ENCODE measurements around the gene PTPRH. TPM values are rescaled to one million over a fixed set of nuclear protein-coding genes. Genes with fewer than 3 reads are reported as not detected.

The PTPRH gene
- polyA plus RNA-seq, 1 of the 3 experiments (the other 2 are of a cell fraction): 1.1 TPM

DNA sequence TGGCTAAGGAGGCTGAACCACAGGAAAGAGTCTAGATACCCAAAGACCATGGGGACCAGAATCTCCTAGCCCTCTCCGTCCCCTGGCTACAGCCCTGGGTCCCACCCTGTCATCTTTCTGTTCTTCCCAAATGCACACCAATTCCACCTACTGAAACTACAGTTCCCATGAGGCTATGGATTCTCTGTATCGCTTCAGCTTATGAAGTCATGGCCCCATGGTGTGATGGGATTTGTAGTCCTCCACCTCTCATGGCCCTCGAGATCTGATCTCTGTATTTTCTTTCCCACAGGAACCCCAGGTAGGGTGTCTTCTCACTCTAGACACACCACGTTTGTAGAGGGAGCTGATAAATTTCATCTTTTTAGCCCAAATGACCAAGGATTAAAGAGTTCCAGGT is 11.8 kb downstream of the PTPRH start:
- Histone ChIP-seq H3K9me3 (no peaks in the 10 kb centered on the region), H3K4me3 (ENCODE audit: low read depth in 2 of 2, low read length in 1 of 2) (no peak overlapping the region), H3K4me1 (ENCODE audit: control insufficient read depth in 1 of 2, insufficient read depth in 2 of 2, low read depth in 1 of 2, low read length in 1 of 2) (no peaks in the 10 kb centered on the region), H2AFZ (ENCODE audit: low read depth) (no peak overlapping the region), H3K79me2 (ENCODE audit: insufficient read depth) (no peaks in the 10 kb centered on the region), H3K36me3 (replicated peaks in 1 of 2; ENCODE audit: control insufficient read depth in 1 of 2, insufficient read depth in 2 of 2, low read length in 1 of 2) (no peaks in the 10 kb centered on the region), H3F3A (replicated peaks; ENCODE audit: insufficient read depth) (no peaks in the 10 kb centered on the region), H3K4me2 (no peak overlapping the region), H3K9ac (no peak overlapping the region), H3K27ac (ENCODE audit: low read depth in 2 of 2, low read length in 1 of 2) (no peak overlapping the region), H4K20me1 (ENCODE audit: insufficient read depth) (no peaks in the 10 kb centered on the region), H3K27me3 (ENCODE audit: insufficient read depth) (no peaks in the 10 kb centered on the region), H3K9me2 (no peaks in the 10 kb centered on the region)
- 44% methylated on average over 4 of the region's 4 CpGs for WGBS (ENCODE audit: low lambda C conversion rate)
- TF ChIP-seq YY1 (IDR thresholded peaks at IDR 0.05; ENCODE audit: low read depth) (no peak), NFIC (IDR thresholded peaks at IDR 0.05; ENCODE audit: borderline replicate concordance) (no peak), MXI1 (IDR thresholded peaks at IDR 0.05; ENCODE audit: low read depth, low read length) (no peak), RFX5 (IDR thresholded peaks at IDR 0.05; ENCODE audit: low read length) (no peak), REST (IDR thresholded peaks at IDR 0.05; ENCODE audit: low read depth, low read length) (no peak), FOXM1 (IDR thresholded peaks at IDR 0.05; ENCODE audit: low read depth) (no peak), TAF1 (IDR thresholded peaks at IDR 0.05; ENCODE audit: borderline replicate concordance, low read depth, low read length) (no peak), EP300 (IDR thresholded peaks at IDR 0.05; ENCODE audit: borderline replicate concordance in 1 of 2, low read depth in 1 of 2, low read length in 1 of 2) (no peak), CTCF (IDR thresholded peaks at IDR 0.05) (no peak), NRF1 (IDR thresholded peaks at IDR 0.05; ENCODE audit: low read depth, low read length) (no peak)
- TF ChIP-seq, protein P1, sequence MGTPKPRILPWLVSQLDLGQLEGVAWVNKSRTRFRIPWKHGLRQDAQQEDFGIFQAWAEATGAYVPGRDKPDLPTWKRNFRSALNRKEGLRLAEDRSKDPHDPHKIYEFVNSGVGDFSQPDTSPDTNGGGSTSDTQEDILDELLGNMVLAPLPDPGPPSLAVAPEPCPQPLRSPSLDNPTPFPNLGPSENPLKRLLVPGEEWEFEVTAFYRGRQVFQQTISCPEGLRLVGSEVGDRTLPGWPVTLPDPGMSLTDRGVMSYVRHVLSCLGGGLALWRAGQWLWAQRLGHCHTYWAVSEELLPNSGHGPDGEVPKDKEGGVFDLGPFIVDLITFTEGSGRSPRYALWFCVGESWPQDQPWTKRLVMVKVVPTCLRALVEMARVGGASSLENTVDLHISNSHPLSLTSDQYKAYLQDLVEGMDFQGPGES (IDR thresholded peaks at IDR 0.05; ENCODE audit: low read depth, low read length): no peak
- POLR2A ChIA-PET: interaction anchor here (1.5 kb wide), 1 partner anchor 9 kb away, joined by 4 read pairs; no protein-coding TSS in a partner anchor
- no peak for DNase-seq
- CTCF ChIA-PET: interaction anchor here (0.6 to 1.4 kb wide), 3 partner anchors 37 to 408 kb away, joined by 3 to 4 read pairs (median 4); partner anchors contain the start of gene ZNF865

Measured in SK-N-SH (cell line).